ACC112 (cell line): Measurements from ENCODE around the gene BCAS3.

Source experiments
- H2AFZ ChIP-seq: fragments of 200-600 bp; sonication (generic); one replicate; pipeline ENCODE4 v1.6.0; 2017; ENCODE audit warnings: antibody characterized with exemption, low read length; ENCODE audit not compliant: unreplicated experiment
- H3K27ac ChIP-seq: fragments of 200-600 bp; sonication (generic); 2 replicates; pipeline ENCODE4 v1.5.1; 2014; ENCODE audit warnings: low read depth, mild to moderate bottlenecking, antibody characterized with exemption, low read length, moderate library complexity
- H3K27me3 ChIP-seq: fragments of 200-600 bp; sonication (generic); 2 replicates; pipeline ENCODE4 v1.6.1; 2014; ENCODE audit warnings: mild to moderate bottlenecking, antibody characterized with exemption, low read length, moderate library complexity, mixed read lengths; ENCODE audit not compliant: insufficient read depth
- H3K36me3 ChIP-seq: fragments of 200-600 bp; sonication (generic); 2 replicates; pipeline ENCODE4 v1.6.1; 2016; ENCODE audit warnings: mild to moderate bottlenecking, antibody characterized with exemption, low read length, moderate library complexity, mixed read lengths; ENCODE audit not compliant: insufficient read depth
- H3K4me1 ChIP-seq: fragments of 200-600 bp; sonication (generic); one replicate; pipeline ENCODE4 v1.6.1; 2016; ENCODE audit warnings: low read length, mixed read lengths; ENCODE audit not compliant: insufficient read depth, unreplicated experiment, control insufficient read depth
- H3K4me3 ChIP-seq: fragments of 200-600 bp; sonication (generic); 2 replicates; pipeline ENCODE4 v1.5.1; 2014; ENCODE audit warnings: mild to moderate bottlenecking, low read depth, low read length
- H3K79me2 ChIP-seq: fragments of 200-600 bp; sonication (generic); one replicate; pipeline ENCODE4 v1.6.0; 2016; ENCODE audit warnings: low read length; ENCODE audit not compliant: control insufficient read depth, unreplicated experiment, insufficient read depth

The BCAS3 gene

DNA sequence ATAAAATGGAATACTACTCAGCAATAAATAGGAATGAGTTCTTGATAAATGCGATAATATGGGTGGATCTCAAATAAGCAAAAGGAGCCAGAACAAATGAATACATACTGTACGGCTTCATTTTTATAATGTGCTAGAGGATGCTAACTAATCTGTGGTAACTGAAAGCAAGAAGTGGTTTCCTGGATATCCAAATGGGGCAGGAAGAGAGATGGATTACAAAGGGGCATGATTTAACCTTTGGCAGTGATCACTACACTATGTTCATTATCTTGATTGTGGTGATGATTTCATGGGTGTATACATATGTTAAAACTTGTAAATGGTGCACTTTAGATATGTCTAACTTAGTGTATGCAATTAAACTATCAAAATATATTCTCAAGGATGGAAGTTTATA, 499.7 kb downstream of the BCAS3 start:
- no peaks in the 10 kb centered on the region for H3K27me3 ChIP-seq
- H3K4me3 ChIP-seq = no peak overlapping the region
- no peak overlapping the region for H2AFZ ChIP-seq
- H3K4me1 ChIP-seq = no peaks in the 10 kb centered on the region
- H3K36me3 ChIP-seq = no peaks in the 10 kb centered on the region
- H3K27ac ChIP-seq = no peak overlapping the region
- H3K79me2 ChIP-seq = no peaks in the 10 kb centered on the region

- no peak overlapping the region for H3K4me3 ChIP-seq
- H3K4me1 ChIP-seq = no peaks in the 10 kb centered on the region
- no peaks in the 10 kb centered on the region for H3K27me3 ChIP-seq
- no peaks in the 10 kb centered on the region for H3K36me3 ChIP-seq
- H3K79me2 ChIP-seq = no peaks in the 10 kb centered on the region
- H3K27ac ChIP-seq = no peak overlapping the region
- H2AFZ ChIP-seq = no peak overlapping the region
These were observed 500.6 kb downstream of the BCAS3 start for GRCh38 chr17:61178284-61178683.

GRCh38 chr17:61179380-61179806, 501.7 kb downstream of the BCAS3 start:
- Histone ChIP-seq H3K27ac (no peak overlapping the region), H3K4me1 (no peaks in the 10 kb centered on the region), H3K79me2 (no peaks in the 10 kb centered on the region), H3K4me3 (no peak overlapping the region), H2AFZ (no peak overlapping the region), H3K27me3 (no peaks in the 10 kb centered on the region), H3K36me3 (no peaks in the 10 kb centered on the region)

DNA sequence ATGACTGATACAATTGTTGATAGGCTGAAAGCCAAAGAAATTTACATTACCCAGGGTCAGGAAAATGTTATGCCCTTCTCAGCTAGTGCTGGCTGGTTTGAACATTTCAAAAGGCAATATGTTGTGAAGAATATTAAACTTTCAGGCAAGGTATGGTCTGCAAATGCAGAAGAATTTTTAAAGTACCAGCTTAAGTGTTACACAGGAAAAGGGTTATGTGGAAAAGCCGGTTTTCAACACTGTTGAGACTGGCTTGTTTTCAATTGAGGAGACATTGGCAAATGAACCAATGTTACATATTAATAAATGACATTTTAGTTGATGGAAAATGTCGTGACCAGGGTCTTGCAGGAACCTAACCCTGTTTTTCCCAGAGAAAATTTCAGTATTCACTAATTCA, 506.1 kb downstream of the BCAS3 start:
- Histone ChIP-seq H3K4me3 (no peak overlapping the region), H3K36me3 (no peaks in the 10 kb centered on the region), H3K27ac (no peak overlapping the region), H2AFZ (no peak overlapping the region), H3K27me3 (no peaks in the 10 kb centered on the region), H3K4me1 (no peaks in the 10 kb centered on the region), H3K79me2 (no peaks in the 10 kb centered on the region)

- Histone ChIP-seq H3K4me3 (no peak overlapping the region), H2AFZ (no peak overlapping the region), H3K36me3 (no peaks in the 10 kb centered on the region), H3K27ac (no peak overlapping the region), H3K4me1 (no peaks in the 10 kb centered on the region), H3K27me3 (no peaks in the 10 kb centered on the region), H3K79me2 (no peaks in the 10 kb centered on the region)
These were observed 507.7 kb downstream of the BCAS3 start for GRCh38 chr17:61185385-61185784.

DNA sequence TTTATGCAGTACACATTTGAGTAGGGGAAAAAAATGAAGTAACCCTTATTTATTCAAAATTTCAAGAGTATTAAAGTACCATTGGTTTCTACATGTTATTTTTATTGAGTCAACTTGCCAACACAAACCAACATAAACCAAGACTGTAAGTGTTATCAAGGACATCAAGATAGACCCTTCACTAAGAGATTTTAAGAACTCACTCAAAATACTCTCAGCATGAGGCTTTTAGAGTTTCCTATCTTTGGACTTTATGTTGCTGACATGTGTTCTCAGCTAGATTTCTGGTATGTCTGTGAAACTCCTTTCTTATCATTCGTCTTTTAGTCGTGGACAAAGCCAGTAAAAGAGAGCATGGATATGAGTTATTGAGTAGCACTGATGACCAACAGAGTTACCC, 509.4 kb downstream of the BCAS3 start:
- no peaks in the 10 kb centered on the region for H3K4me1 ChIP-seq
- no peak overlapping the region for H2AFZ ChIP-seq
- H3K79me2 ChIP-seq = no peaks in the 10 kb centered on the region
- no peaks in the 10 kb centered on the region for H3K27me3 ChIP-seq
- H3K36me3 ChIP-seq = no peaks in the 10 kb centered on the region
- no peak overlapping the region for H3K27ac ChIP-seq
- no peak overlapping the region for H3K4me3 ChIP-seq

- no peaks in the 10 kb centered on the region for H3K4me1 ChIP-seq
- no peak overlapping the region for H3K27ac ChIP-seq
- H2AFZ ChIP-seq = no peak overlapping the region
- H3K79me2 ChIP-seq = no peaks in the 10 kb centered on the region
- H3K36me3 ChIP-seq = no peaks in the 10 kb centered on the region
- H3K4me3 ChIP-seq = no peak overlapping the region
- H3K27me3 ChIP-seq = no peaks in the 10 kb centered on the region
These were observed 510.4 kb downstream of the BCAS3 start for GRCh38 chr17:61188081-61188480.

- Histone ChIP-seq H3K27me3 (no peaks in the 10 kb centered on the region), H3K36me3 (no peaks in the 10 kb centered on the region)
These were observed 512.3 kb downstream of the BCAS3 start for GRCh38 chr17:61189968-61190367.

DNA sequence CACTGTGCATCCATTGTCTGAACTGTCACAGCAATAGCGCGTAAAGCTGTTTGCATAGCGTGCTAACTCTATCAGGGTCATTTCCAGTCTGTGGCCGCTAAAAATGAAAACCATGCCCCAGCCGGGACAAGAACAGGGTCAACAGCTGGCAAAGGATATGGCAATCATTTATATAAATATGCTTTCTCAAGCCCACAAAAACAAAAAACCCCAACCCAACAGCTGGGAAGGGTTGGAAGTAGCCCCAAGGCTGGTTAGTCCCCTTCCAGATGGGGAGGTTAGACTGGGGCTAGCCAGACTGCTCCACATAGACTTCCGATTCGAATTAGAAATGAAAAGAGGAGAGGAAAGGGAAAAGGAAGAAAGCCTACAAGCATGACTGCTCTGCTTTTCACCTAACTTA, 518.7 kb downstream of the BCAS3 start:
- Histone ChIP-seq H3K27me3 (no peaks in the 10 kb centered on the region), H3K79me2 (no peaks in the 10 kb centered on the region), H3K4me1 (peaks cover 8% of the 10 kb centered on the region), H3K4me3 (no peak overlapping the region), H2AFZ (no peak overlapping the region), H3K27ac (no peak overlapping the region), H3K36me3 (no peaks in the 10 kb centered on the region)

More at GRCh38 chr17:61189968-61190367, 512.3 kb downstream of the BCAS3 start:
- H3K27ac ChIP-seq = no peak overlapping the region
- H3K4me1 ChIP-seq = no peaks in the 10 kb centered on the region
- H2AFZ ChIP-seq = no peak overlapping the region
- H3K4me3 ChIP-seq = no peak overlapping the region
- no peaks in the 10 kb centered on the region for H3K79me2 ChIP-seq

GRCh38 chr17:61196799-61197198, 519.1 kb downstream of the BCAS3 start:
- no peaks in the 10 kb centered on the region for H3K79me2 ChIP-seq
- no peak overlapping the region for H3K4me3 ChIP-seq
- no peak overlapping the region for H2AFZ ChIP-seq
- peaks cover 12% of the 10 kb centered on the region for H3K4me1 ChIP-seq
- H3K27ac ChIP-seq = no peak overlapping the region
- H3K36me3 ChIP-seq = no peaks in the 10 kb centered on the region
- H3K27me3 ChIP-seq = no peaks in the 10 kb centered on the region

- Histone ChIP-seq H3K27me3 (no peaks in the 10 kb centered on the region), H3K27ac (no peak overlapping the region), H3K4me1 (peaks cover 12% of the 10 kb centered on the region), H2AFZ (no peak overlapping the region), H3K4me3 (no peak overlapping the region), H3K79me2 (no peaks in the 10 kb centered on the region), H3K36me3 (no peaks in the 10 kb centered on the region)
These were observed 522.0 kb downstream of the BCAS3 start for GRCh38 chr17:61199431-61200338.
